ENCODE data around the gene CRYBG1.

DNA sequence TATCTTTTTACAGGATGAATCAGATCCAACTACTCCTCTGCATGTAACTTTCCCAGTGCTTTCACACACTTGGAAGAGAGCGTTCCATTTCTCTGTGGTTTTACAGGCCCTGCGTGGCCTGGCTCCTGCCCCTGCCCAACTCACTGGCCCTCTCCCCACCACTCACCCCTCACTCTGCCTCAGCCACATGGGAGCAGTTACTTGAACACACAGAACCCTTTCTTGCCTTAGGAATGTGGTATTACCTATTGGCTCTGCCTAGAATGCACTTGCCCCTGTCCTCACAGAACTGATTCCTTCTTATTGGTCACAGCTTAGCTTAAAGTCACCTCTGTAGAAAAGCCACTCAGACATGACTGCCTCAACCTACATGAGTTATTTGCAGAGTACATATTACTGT lies 108.4 kb downstream of the CRYBG1 start:
- TF ChIP-seq POLR2AphosphoS5 (IDR thresholded peaks at IDR 0.05) (no peak), TAF1 (IDR thresholded peaks at IDR 0.05; ENCODE audit: low read depth) (no peak), MXI1 (conservative IDR thresholded peaks at IDR 0.05; ENCODE audit: poor library complexity, severe bottlenecking) (no peak), EZH2 (IDR thresholded peaks at IDR 0.05; ENCODE audit: borderline replicate concordance, insufficient read depth, low read length, poor library complexity, severe bottlenecking) (no peak), EP300 (conservative IDR thresholded peaks at IDR 0.05; ENCODE audit: poor library complexity, severe bottlenecking) (no peak), SMC3 (conservative IDR thresholded peaks at IDR 0.05; ENCODE audit: poor library complexity) (no peak)
- TF ChIP-seq, protein P1, sequence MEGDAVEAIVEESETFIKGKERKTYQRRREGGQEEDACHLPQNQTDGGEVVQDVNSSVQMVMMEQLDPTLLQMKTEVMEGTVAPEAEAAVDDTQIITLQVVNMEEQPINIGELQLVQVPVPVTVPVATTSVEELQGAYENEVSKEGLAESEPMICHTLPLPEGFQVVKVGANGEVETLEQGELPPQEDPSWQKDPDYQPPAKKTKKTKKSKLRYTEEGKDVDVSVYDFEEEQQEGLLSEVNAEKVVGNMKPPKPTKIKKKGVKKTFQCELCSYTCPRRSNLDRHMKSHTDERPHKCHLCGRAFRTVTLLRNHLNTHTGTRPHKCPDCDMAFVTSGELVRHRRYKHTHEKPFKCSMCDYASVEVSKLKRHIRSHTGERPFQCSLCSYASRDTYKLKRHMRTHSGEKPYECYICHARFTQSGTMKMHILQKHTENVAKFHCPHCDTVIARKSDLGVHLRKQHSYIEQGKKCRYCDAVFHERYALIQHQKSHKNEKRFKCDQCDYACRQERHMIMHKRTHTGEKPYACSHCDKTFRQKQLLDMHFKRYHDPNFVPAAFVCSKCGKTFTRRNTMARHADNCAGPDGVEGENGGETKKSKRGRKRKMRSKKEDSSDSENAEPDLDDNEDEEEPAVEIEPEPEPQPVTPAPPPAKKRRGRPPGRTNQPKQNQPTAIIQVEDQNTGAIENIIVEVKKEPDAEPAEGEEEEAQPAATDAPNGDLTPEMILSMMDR (IDR thresholded peaks at IDR 0.05; ENCODE audit: poor library complexity, severe bottlenecking) = no peak
- TF ChIP-seq, protein P2, sequence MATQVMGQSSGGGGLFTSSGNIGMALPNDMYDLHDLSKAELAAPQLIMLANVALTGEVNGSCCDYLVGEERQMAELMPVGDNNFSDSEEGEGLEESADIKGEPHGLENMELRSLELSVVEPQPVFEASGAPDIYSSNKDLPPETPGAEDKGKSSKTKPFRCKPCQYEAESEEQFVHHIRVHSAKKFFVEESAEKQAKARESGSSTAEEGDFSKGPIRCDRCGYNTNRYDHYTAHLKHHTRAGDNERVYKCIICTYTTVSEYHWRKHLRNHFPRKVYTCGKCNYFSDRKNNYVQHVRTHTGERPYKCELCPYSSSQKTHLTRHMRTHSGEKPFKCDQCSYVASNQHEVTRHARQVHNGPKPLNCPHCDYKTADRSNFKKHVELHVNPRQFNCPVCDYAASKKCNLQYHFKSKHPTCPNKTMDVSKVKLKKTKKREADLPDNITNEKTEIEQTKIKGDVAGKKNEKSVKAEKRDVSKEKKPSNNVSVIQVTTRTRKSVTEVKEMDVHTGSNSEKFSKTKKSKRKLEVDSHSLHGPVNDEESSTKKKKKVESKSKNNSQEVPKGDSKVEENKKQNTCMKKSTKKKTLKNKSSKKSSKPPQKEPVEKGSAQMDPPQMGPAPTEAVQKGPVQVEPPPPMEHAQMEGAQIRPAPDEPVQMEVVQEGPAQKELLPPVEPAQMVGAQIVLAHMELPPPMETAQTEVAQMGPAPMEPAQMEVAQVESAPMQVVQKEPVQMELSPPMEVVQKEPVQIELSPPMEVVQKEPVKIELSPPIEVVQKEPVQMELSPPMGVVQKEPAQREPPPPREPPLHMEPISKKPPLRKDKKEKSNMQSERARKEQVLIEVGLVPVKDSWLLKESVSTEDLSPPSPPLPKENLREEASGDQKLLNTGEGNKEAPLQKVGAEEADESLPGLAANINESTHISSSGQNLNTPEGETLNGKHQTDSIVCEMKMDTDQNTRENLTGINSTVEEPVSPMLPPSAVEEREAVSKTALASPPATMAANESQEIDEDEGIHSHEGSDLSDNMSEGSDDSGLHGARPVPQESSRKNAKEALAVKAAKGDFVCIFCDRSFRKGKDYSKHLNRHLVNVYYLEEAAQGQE (IDR thresholded peaks at IDR 0.05; ENCODE audit: borderline replicate concordance) = no peak
